GM18505 (cell line): ENCODE data around the gene CCNQ.
A peak's percentile ranks its signal among the peaks of the same experiment; 100 is the strongest.

Source experiments
- ATAC-seq: cut with Tn5 transposase; IDR thresholded peaks from one replicate; pipeline ENCODE4 v1.9.1; 2021; ENCODE audit not compliant: unreplicated experiment
- POLR2A ChIP-seq: IDR thresholded peaks from 4 replicates; pipeline ENCODE4 v1.6.1; 2011; ENCODE audit warnings: borderline replicate concordance; ENCODE audit not compliant: insufficient read depth, insufficient read length; ENCODE audit errors: extremely low read depth

CCNQ gene

DNA sequence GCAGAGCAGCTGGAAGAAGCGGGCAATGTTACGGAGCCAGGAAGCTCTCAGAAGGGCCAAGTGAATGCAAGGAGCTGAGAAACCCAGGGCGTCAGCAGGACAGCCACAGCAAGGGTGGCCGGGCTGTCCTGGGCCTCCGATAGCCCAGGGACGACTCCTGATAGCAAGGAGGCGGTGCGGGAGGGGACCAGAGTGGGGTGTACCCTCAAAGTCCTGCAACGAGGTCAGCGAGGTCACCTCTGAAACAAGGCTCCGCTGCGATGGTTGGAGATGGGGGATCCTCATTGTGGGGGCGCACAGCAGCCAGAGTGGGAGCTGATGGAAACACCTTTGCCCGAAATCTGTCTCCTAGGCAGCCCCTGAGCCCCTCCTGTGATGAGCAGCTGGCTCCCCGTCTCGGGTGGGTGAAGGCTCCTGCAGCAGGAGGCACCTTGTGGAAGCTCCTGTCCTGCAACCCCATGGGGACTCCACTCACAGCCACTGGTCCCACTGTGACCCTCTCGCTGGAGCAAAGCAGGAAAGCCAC, 4.3 kb upstream of the CCNQ start:
- no peak for TF ChIP-seq POLR2A
- ATAC-seq: no peak

- no peak for ATAC-seq
- TF ChIP-seq POLR2A: no peak
Measured at GRCh38 chrX:153602601-153603000, 3.7 kb upstream of the CCNQ start.

DNA sequence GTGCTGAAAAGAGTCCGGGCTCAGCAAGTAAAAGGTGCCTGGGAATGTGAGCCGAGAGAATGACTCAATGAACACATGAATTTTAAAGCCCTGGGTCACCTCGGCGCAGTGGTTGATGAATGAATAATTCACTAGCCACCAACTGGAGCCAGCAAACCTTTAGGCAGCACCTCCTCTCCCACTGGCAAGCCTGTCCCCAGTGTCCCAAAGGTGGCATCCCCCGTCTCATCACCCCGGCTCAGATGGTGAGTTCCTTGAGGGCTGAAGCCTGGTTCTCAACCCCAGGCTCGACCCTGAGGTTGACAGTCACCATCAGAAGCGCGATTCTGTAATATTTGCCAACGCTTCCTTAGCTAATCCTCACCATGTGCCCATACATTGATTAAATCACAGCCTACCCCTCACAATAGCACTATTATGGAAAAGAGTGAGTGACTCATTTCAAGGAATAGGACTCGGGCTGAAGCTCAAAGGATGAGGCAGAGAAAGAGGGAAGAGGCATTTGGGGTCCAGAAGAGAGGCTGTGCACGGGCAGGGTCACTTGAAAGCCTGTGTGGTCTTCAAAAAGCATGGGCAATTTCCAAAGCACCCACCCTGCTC, 2.7 kb upstream of the CCNQ start:
- no peak for TF ChIP-seq POLR2A
- no peak for ATAC-seq

- ATAC-seq: no peak
- TF ChIP-seq POLR2A: no peak
Measured at GRCh38 chrX:153600921-153601320, 2.0 kb upstream of the CCNQ start.

DNA sequence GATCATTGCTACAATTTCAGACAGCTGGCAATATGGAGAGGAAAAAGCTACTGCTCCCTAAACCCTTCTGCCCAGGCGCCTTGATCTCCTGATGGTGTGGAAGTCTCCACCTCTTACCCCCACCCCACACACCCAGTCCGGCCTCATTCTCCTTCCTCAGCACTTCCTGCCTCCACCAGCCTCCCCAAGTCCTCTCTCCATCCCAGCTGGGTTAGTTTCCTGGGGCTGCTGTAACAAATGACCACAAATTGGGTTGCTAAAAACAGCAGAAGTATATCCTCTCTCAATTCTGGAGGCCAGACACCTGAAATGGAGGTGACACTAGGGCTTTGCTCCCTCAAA, 1.1 kb upstream of the CCNQ start:
- ATAC-seq: no peak

DNA sequence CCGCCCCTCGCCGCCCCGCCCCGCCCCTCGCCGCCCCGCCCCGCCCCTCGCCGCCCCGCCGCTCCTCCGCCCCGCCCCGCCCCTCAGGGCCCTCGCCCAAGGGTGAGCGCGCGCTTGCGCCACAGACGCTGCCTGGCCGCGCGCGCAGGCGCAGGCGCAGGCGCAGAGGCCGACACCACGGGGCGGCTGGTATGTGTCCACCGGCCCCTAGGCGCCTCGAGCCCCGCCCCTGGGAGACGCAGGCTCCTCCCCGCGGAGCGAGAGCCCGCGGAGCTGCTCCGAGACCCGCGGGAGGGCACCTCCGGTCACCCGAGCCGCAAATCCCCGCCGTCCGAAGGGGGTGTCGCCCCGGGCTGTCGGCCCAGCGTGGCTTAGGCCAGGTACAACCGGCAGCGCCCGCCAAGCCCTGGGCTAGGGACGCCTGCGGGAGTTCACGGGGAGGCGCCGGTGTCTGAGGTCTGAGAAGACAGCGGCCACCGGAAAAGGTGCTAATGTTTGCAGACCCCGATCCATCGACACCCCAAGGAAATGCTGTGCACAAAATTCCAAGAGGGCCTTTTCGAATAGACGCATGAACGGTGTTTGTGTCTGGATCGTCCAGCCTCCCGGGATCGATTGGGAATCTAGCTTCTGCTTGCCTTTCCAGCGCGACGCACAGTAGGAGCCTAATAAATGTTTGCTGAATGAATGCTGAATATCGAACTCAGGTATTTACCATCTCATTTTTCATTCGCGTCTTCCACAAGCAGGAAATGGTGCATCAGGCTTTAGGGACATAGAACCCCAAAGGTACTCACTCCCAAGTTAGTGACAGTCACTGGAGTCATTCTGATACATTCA, 473 bp upstream of the CCNQ start:
- no peak for TF ChIP-seq POLR2A
- peak; percentile 82 for ATAC-seq

More for the DNA sequence above, 1.1 kb upstream of the CCNQ start:
- no peak for TF ChIP-seq POLR2A

DNA sequence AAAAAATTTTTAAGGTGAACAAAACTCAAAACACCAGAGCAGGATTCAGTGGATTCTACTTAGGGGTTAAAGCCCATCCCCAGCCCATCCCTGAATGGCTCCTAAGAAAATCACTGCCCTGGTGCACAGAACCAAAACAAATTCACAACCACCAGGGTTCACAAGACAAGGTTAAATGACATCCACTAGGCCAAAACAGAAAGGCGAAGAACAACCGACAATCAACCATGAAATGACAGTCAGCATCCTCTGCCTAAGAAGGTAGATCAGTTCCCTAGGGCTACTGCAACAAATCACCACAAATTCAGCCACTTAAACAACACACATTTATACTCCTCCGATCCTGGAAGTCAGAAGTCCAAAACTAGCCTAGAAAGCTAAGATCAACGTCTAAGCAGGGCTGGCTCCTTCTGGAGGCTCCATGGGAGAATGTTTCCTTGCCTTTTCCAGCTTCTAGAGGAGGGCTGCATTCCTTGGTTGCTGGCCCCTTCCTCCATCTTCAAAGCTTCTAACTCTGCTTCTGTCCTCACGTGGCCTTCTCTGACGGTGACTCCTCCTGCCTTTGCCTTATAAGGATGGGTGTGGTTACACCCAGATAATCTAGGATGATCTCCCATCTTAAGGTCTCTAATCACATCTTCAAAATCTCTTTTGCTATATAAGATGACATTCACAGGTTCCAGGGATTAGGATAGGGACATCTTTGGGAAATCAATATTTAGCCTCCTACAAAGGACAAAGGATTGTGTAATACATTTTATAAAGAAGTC, 1.8 kb downstream of the CCNQ start:
- no peak for ATAC-seq
- TF ChIP-seq POLR2A: no peak

GRCh38 chrX:153595859-153596857, 2.8 kb downstream of the CCNQ start:
- no peak for ATAC-seq
- no peak for TF ChIP-seq POLR2A

DNA sequence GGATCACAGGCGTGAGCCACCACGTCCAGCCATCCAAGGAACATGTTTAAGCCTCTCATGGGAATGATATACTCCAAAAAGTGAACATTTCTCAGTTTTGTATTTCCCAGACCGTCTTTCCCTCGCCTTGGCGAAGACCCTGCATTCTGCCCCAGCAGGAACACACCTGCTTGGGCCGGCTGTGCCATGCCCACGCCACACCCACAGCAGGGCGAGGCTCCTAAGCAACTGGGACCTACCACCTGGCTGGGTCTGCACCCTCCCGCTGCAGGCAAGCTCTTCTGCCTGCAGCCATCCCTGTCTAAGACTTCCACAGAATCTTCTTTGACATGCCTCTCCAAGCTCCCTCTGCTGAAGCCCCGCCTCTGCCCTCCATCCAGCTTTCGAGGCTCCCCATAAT, 3.6 kb downstream of the CCNQ start:
- no peak for TF ChIP-seq POLR2A

DNA sequence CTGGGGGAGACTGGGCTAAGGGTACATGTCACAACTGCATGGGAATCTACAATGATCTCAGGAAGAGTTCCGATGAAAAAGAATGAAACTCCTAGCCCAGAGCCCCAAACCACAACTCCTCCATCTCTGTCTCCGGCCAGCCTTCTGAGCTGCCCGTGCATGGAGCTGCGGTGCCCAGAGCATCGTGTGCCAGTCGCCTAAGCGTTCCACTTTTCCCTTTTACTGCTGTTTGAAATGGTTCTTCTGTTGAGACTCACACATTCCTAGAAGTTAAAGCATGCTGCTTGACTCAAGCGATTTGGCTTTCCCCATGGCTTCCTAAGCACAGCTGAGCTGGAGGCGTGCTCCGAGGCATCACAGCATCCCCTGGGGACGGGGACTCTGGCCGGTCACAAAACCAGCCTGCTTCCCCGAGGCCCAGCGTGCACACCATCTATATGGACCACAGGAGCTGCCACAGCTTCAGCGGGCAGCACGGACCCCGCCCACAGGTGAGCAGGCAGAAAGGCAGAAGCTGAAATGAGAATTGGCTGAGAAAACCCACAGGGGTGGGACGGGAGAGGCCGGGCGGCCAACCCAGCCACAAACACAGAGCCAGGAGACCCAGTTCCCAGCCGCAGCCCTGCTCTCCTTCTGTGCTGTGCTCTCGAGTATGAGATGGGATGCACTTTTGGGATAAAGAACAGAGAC, 5.0 kb downstream of the CCNQ start:
- ATAC-seq: no peak
- no peak for TF ChIP-seq POLR2A

More for the DNA sequence above, 3.6 kb downstream of the CCNQ start:
- ATAC-seq: no peak

- no peak for ATAC-seq
- no peak for TF ChIP-seq POLR2A
Measured at GRCh38 chrX:153592966-153593688, 5.8 kb downstream of the CCNQ start.
